Sigmoid colon (tissue), 7 donors: ENCODE measurements around the gene CA11. TPM values are rescaled to one million over a fixed set of nuclear protein-coding genes. Genes with fewer than 3 reads are reported as not detected.

Experiments
- DNase-seq: peaks from one replicate; pipeline ENCODE4 v3.0.0-alpha.2; 2019
- H3K27ac ChIP-seq, 4 donors: fragments of 200-600 bp; sonication (generic); one replicate each; pipeline ENCODE4 v1.5.1; 2016 to 2019; ENCODE audit warnings: mild to moderate bottlenecking in 1 of 4
- H3K27me3 ChIP-seq, 3 donors: fragments of 200-600 bp; sonication (generic); one replicate each; pipeline ENCODE4 v1.5.1; 2019; ENCODE audit warnings: mild to moderate bottlenecking in 1 of 3
- H3K36me3 ChIP-seq, 4 donors: fragments of 200-600 bp; sonication (generic); one replicate each; pipeline ENCODE4 v1.5.1; 2016 to 2019
- H3K4me1 ChIP-seq, 4 donors: fragments of 200-600 bp; sonication (generic); one replicate each; pipeline ENCODE4 v1.5.1; 2017 to 2019
- H3K4me3 ChIP-seq, 4 donors: fragments of 200-600 bp; sonication (generic); one replicate each; pipeline ENCODE4 v1.5.1; 2017 to 2019; ENCODE audit warnings: mild to moderate bottlenecking in 2 of 4, moderate library complexity in 1 of 4
- H3K9me3 ChIP-seq, 4 donors: fragments of 200-600 bp in 3 of 4; sonication (generic) in 3 of 4; one replicate each; pipeline versions ENCODE4 v1.5.1 to v1.6.1; 2013 to 2019
- EP300 ChIP-seq, 4 donors: sonication (generic); formaldehyde crosslinking; IDR thresholded peaks; one replicate each; pipeline ENCODE4 v1.6.1; 2017; ENCODE audit warnings: antibody characterized with exemption in 4 of 4
- POLR2A ChIP-seq, 2 donors: fragments of 450-650 bp; IDR thresholded peaks; one replicate each; pipeline ENCODE4 v1.6.1; 2016; ENCODE audit warnings: antibody characterized with exemption in 2 of 2, mild to moderate bottlenecking in 2 of 2, moderate library complexity in 2 of 2
- POLR2AphosphoS5 ChIP-seq, 4 donors: sonication (generic); formaldehyde crosslinking; IDR thresholded peaks; one replicate each; pipeline ENCODE4 v1.6.1; 2017; ENCODE audit warnings: antibody characterized with exemption in 4 of 4
- WGBS, 2 donors: extraction: QIAGEN DNeasy Blood & Tissue Kit; methylation state at CpG; one replicate each; pipeline ENCODE4 v1.1.7; 2013; 5-methylcytosine and 5-hydroxymethylcytosine counted together
- intact Hi-C: fragments of 100-400 bp; cut with DNase I; formaldehyde crosslinking; loops from one replicate; pipeline ENCODE4 v1.15.1; 2023
- polyA plus RNA-seq, 3 donors: library from polyadenylated mRNA; stranded (reverse); fragments of 200-250 nt; gene quantifications; one replicate each; pipeline ENCODE4 v1.2.3, GENCODE V29; 2013
- total RNA-seq, 4 donors: library from RNA; depleted of rRNA; stranded (reverse); fragments of >200 nt; gene quantifications; one replicate each; pipeline ENCODE4 v1.1.0, GENCODE V29; 2016
- TF ChIP-seq, protein P1 (sequence below), 4 experiments: fragments of 450-650 bp in 3 of 4; fragments of 200-600 bp in 1 of 4; IDR thresholded peaks; one replicate each; pipeline ENCODE4 v1.5.1; 2016 to 2019; ENCODE audit warnings: antibody characterized with exemption in 4 of 4, mild to moderate bottlenecking in 3 of 4, moderate library complexity in 2 of 4
- donor health status: healthy with polysubstance abuse.
- donor health status: Bipolar disorder and iron deficiency.
- donor health status: healthy.

CA11 gene
- total and polyA plus RNA-seq, 7 donors: 2.1 to 29.6 (median 13.2) TPM

DNA sequence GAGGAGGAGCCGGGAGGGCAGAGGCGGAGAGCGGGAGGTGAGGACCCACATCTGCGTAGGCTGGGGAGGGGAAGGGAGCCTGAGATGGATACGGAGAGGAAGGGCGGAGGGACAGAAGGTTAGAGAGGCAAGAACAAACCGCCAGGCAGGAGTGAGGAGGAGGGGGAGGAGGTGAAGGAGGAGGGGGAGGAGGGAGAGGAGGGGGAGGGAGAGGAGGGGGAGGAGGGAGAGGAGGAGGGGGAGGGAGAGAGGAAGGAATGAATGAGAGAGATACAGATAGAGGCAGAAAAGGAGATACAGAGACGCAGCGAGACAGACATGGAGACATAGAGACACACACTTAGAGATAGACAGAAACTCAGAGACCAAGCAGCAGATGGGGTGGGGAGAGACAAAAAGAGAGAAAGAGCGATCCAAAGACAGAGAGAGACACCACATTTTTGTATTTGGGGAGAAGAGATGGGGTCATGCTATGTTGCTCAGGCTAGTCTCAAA, 782 bp upstream of the CA11 start:
- no peaks in the 10 kb centered on the region for H3K27me3 ChIP-seq
- 11 to 14% methylated on average over 8 to 9 of the region's 10 CpGs for WGBS, 2 donors
- peaks cover 0 to 22% (median 20%) of the 10 kb centered on the region in 4 donors for H3K4me1 ChIP-seq
- TF ChIP-seq, protein P1, sequence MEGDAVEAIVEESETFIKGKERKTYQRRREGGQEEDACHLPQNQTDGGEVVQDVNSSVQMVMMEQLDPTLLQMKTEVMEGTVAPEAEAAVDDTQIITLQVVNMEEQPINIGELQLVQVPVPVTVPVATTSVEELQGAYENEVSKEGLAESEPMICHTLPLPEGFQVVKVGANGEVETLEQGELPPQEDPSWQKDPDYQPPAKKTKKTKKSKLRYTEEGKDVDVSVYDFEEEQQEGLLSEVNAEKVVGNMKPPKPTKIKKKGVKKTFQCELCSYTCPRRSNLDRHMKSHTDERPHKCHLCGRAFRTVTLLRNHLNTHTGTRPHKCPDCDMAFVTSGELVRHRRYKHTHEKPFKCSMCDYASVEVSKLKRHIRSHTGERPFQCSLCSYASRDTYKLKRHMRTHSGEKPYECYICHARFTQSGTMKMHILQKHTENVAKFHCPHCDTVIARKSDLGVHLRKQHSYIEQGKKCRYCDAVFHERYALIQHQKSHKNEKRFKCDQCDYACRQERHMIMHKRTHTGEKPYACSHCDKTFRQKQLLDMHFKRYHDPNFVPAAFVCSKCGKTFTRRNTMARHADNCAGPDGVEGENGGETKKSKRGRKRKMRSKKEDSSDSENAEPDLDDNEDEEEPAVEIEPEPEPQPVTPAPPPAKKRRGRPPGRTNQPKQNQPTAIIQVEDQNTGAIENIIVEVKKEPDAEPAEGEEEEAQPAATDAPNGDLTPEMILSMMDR (IDR thresholded peaks at IDR 0.05): no peak
- TF ChIP-seq EP300 (IDR thresholded peaks at IDR 0.05): no peak
- no peak for TF ChIP-seq POLR2AphosphoS5 (IDR thresholded peaks at IDR 0.05)
- TF ChIP-seq POLR2A (IDR thresholded peaks at IDR 0.05): no peak
- H3K9me3 ChIP-seq: no peaks in the 10 kb centered on the region
- intact Hi-C loops: loop anchor here (1.0 to 5.0 kb wide), 5 partner anchors 28 to 191 kb away; partner anchors contain the start of gene HSD17B14
- no peak for DNase-seq
- peak overlapping the region in 3 of 4 donors; percentile 48 to 63 (median 58) for H3K4me3 ChIP-seq
- peak overlapping the region; percentile 88 to 94 (median 92) for H3K27ac ChIP-seq
- no peaks in the 10 kb centered on the region for H3K36me3 ChIP-seq

DNA sequence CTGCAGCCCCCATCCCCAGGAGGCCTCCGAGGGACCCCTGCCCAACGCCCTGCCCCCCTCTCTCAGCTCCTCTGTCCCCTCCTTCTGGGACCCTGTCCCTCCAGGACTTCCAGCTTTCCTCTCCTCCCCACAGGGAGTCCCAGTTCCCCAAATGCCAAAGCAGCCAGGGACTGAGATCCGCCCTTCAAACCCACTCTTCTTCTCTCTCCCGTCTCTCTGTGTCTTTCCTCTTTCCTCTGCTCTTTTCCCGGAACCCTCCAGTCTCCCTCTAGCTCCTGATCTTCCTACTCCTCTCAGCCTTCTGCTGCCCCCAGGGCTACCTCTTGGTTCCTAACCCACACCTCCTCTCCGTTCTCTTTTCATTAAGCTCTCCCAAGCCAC, 377 bp downstream of the CA11 start:
- H3K4me3 ChIP-seq: peak overlapping the region; percentile 48 to 63 (median 58)
- 1 to 2% methylated on average over 6 of the region's 6 CpGs for WGBS, 2 donors

DNA sequence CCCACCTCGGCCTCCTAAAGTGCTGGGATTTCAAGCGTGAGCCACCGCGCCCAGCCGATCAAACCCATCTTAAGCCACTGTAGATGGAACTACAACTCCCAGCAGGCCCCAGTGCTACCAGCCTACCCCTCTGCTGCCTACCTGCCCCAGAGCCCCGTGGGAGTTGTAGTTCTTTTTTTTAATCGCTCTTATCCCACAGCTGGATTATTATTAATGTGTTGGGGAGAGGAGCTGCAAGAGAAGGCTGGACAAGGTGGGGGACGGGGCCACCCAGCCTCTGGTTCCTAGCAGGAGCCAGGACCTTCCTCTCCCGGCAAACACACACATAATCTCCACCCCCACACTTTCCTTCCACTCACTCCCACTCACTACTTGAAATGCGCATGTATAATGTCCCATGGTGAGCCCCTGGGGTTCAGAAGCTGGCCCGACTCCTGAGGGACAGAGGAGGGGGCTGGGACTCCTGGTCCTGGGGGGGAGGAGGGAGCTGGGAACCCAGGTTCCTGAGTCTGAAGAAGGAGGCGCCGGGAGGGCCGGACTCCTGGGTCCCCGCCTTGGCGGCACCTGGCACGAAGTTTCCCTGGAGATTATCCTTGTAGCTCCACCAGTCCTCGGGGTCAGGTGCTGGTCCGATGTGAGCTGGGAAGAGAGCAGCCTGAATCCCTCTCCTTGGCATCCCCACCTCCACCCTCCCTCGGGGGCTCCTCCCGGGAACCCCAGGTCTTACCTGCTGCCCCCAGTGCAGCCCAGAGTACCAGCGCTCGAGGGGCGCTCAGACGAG, 958 bp downstream of the CA11 start:
- intact Hi-C loops: loop anchor here (5.0 kb wide), 1 partner anchor 192 kb away; the partner anchor contains the start of gene HSD17B14
- H3K4me3 ChIP-seq: peak overlapping the region; percentile 48 to 63 (median 58)
- DNase-seq: peak; percentile 93
- H3K9me3 ChIP-seq: no peaks in the 10 kb centered on the region
- no peaks in the 10 kb centered on the region for H3K36me3 ChIP-seq
- H3K27ac ChIP-seq: peak overlapping the region; percentile 88 to 94 (median 92)
- no peaks in the 10 kb centered on the region for H3K27me3 ChIP-seq
- TF ChIP-seq EP300 (IDR thresholded peaks at IDR 0.05): no peak
- peak in 2 of 4 donors; percentile 19 to 49 for TF ChIP-seq POLR2AphosphoS5 (IDR thresholded peaks at IDR 0.05)
- TF ChIP-seq, protein P1 (IDR thresholded peaks at IDR 0.05): no peak
- TF ChIP-seq POLR2A (IDR thresholded peaks at IDR 0.05): no peak
- peaks cover 0 to 22% (median 20%) of the 10 kb centered on the region in 4 donors for H3K4me1 ChIP-seq
- WGBS, 2 donors: 4 to 10% methylated on average over 25 of the region's 25 CpGs

More for the DNA sequence above, 377 bp downstream of the CA11 start:
- no peaks in the 10 kb centered on the region for H3K9me3 ChIP-seq
- TF ChIP-seq POLR2A (IDR thresholded peaks at IDR 0.05) (no peak), POLR2AphosphoS5 (IDR thresholded peaks at IDR 0.05) (no peak), EP300 (IDR thresholded peaks at IDR 0.05) (no peak)
- TF ChIP-seq, protein P1 (IDR thresholded peaks at IDR 0.05): no peak
- intact Hi-C loops: loop anchor here (5.0 kb wide), 1 partner anchor 192 kb away; the partner anchor contains the start of gene HSD17B14
- no peak for DNase-seq
- peaks cover 0 to 22% (median 20%) of the 10 kb centered on the region in 4 donors for H3K4me1 ChIP-seq
- no peaks in the 10 kb centered on the region for H3K27me3 ChIP-seq
- no peaks in the 10 kb centered on the region for H3K36me3 ChIP-seq
- peak overlapping the region; percentile 88 to 94 (median 92) for H3K27ac ChIP-seq

DNA sequence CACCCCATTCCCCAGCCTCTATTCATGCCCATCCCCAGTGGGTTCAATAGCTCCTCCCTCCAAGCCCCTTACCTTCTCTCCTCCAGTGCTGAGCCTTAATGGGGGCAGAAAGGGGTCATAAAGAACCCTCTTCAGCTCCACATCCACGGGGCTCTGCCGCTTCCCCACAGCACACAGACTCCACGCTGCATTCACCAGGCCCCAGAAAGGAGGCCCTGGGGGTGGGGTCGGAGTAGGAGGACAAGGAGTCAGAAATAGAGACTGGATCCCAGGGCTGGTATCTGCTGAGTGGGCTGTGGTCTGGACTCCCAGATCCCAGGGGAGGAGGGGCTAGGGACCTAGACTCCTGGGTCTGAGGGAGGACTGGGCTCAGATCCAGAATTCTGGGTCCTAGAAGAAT, 1.6 kb downstream of the CA11 start:
- TF ChIP-seq, protein P1 (IDR thresholded peaks at IDR 0.05): no peak
- TF ChIP-seq POLR2A (IDR thresholded peaks at IDR 0.05) (no peak), EP300 (IDR thresholded peaks at IDR 0.05) (no peak)
- H3K4me3 ChIP-seq: peak overlapping the region in 3 of 4 donors; percentile 48 to 63 (median 58)
- no peaks in the 10 kb centered on the region for H3K36me3 ChIP-seq
- no peaks in the 10 kb centered on the region for H3K9me3 ChIP-seq
- no peaks in the 10 kb centered on the region for H3K27me3 ChIP-seq
- peaks cover 0 to 25% (median 20%) of the 10 kb centered on the region in 4 donors for H3K4me1 ChIP-seq
- intact Hi-C loops: no loop called here
- peak overlapping the region in 3 of 4 donors; percentile 88 to 94 (median 92) for H3K27ac ChIP-seq
- WGBS, 2 donors: 70 to 75% methylated on average over 4 of the region's 4 CpGs
- no peak for DNase-seq
